Dedifferentiated amniotic fluid mesenchymal stem cell (primary cell): ENCODE measurements around the gene DFFB.

Experiments used
- DNase-seq: peaks from one replicate; pipeline ENCODE4 v3.0.0-alpha.2; 2016; ENCODE audit errors: extremely low spot score

The DFFB gene

GRCh38 chr1:3896396-3897000, 39.2 kb downstream of the DFFB start:
- DNase-seq = no peak

- DNase-seq = no peak
Measured at GRCh38 chr1:3898475-3898735, 41.1 kb downstream of the DFFB start.

GRCh38 chr1:3898994-3899753, 41.9 kb downstream of the DFFB start:
- no peak for DNase-seq

GRCh38 chr1:3899754-3900149, 42.5 kb downstream of the DFFB start:
- no peak for DNase-seq

GRCh38 chr1:3900150-3900968, 43.1 kb downstream of the DFFB start, which contains the start of gene C1orf174:
C1orf174 (minus strand) TSS chr1:3900272; CDS start chr1:3900186, 86 bp downstream.
- peak; percentile 97 for DNase-seq

GRCh38 chr1:3900969-3901529, 43.8 kb downstream of the DFFB start:
- DNase-seq = peak; percentile 89

- no peak for DNase-seq
Measured at GRCh38 chr1:3902111-3902511, 44.8 kb downstream of the DFFB start.

- no peak for DNase-seq
Measured at GRCh38 chr1:3902571-3903091, 45.4 kb downstream of the DFFB start.

- DNase-seq = no peak
Measured at GRCh38 chr1:3903141-3904005, 46.1 kb downstream of the DFFB start.

GRCh38 chr1:3904006-3904842, 46.9 kb downstream of the DFFB start:
- DNase-seq = no peak

GRCh38 chr1:3904843-3905185, 47.5 kb downstream of the DFFB start:
- no peak for DNase-seq

GRCh38 chr1:3905266-3905952, 48.1 kb downstream of the DFFB start:
- DNase-seq = no peak

- DNase-seq = no peak
Measured at GRCh38 chr1:3905953-3906671, 48.8 kb downstream of the DFFB start.

- no peak for DNase-seq
Measured at GRCh38 chr1:3906672-3907020, 49.4 kb downstream of the DFFB start.

- DNase-seq = no peak
Measured at GRCh38 chr1:3907031-3907534, 49.8 kb downstream of the DFFB start.

GRCh38 chr1:3907621-3908165, 50.4 kb downstream of the DFFB start:
- DNase-seq = no peak

- DNase-seq = no peak
Measured at GRCh38 chr1:3908886-3909517, 51.7 kb downstream of the DFFB start.

- no peak for DNase-seq
Measured at GRCh38 chr1:3909615-3910014, 52.3 kb downstream of the DFFB start.
